Activated T-helper 2 cell treated with anti-CD3 and anti-CD28 coated beads, Interferon-gamma antibody, Interleukin-2, Interleukin-4, amounts not matched to agents 10 μg/mL and 5 μg/mL and 100 μg/mL, durations not matched to agents 14 hours and 24 hours and 36 hours (primary cell): ENCODE results near the gene GRAMD2B. TPM values are rescaled to one million over a fixed set of nuclear protein-coding genes. Genes with fewer than 3 reads are reported as not detected.

ENCODE experiments used
- DNase-seq: peaks from one replicate; pipeline ENCODE4 v3.0.0; 2021; ENCODE audit warnings: low spot score
- H3K27ac Mint-ChIP-seq: one replicate; pipeline ENCODE4 v1.8.0; 2021; ENCODE audit warnings: mixed read lengths
- H3K27me3 Mint-ChIP-seq: one replicate; pipeline ENCODE4 v1.8.0; 2021; ENCODE audit warnings: low read depth, mixed read lengths
- H3K36me3 Mint-ChIP-seq: one replicate; pipeline ENCODE4 v1.8.0; 2021; ENCODE audit warnings: low read depth, mixed read lengths
- H3K4me1 Mint-ChIP-seq: one replicate; pipeline ENCODE4 v1.8.0; 2021; ENCODE audit warnings: low read depth, mixed read lengths
- H3K4me3 Mint-ChIP-seq: one replicate; pipeline ENCODE4 v1.8.0; 2021; ENCODE audit warnings: low read depth, mild to moderate bottlenecking, moderate library complexity, mixed read lengths
- H3K9me3 Mint-ChIP-seq: one replicate; pipeline ENCODE4 v1.8.0; 2021; ENCODE audit warnings: mixed read lengths
- intact Hi-C: fragments of 100-400 bp; cut with micrococcal nuclease; formaldehyde crosslinking; loops from one replicate; pipeline ENCODE4 v1.15.1; 2023
- total RNA-seq: library from RNA; stranded (reverse); gene quantifications from 2 replicates; pipeline ENCODE4 v1.2.3, GENCODE V29; 2022

The GRAMD2B gene
- total RNA-seq, 1 donor from 2014 or later, result 8.8 TPM

- Mint-ChIP-seq H3K27ac (peak overlapping the region; percentile 54), H3K9me3 (no peaks in the 10 kb centered on the region), H3K27me3 (no peaks in the 10 kb centered on the region), H3K4me3 (peak overlapping the region; percentile 36), H3K4me1 (peaks cover 52% of the 10 kb centered on the region), H3K36me3 (peaks cover 26% of the 10 kb centered on the region)
- intact Hi-C loops, result loop anchor here (10.0 kb wide), 4 partner anchors 301 to 1641 kb away; partner anchors contain the start of genes LMNB1 and SLC12A2
- DNase-seq, result no peak
Measured at GRCh38 chr5:126443374-126443851, 20.2 kb downstream of the GRAMD2B start.

GRCh38 chr5:126444137-126444536 is 20.9 kb downstream of the GRAMD2B start:
- Mint-ChIP-seq H3K9me3 (no peaks in the 10 kb centered on the region), H3K27me3 (no peaks in the 10 kb centered on the region), H3K36me3 (peaks cover 20% of the 10 kb centered on the region), H3K4me1 (peaks cover 52% of the 10 kb centered on the region), H3K27ac (peak overlapping the region; percentile 21), H3K4me3 (no peak overlapping the region)
- DNase-seq, result no peak
- intact Hi-C loops, result loop anchor here (10.0 kb wide), 4 partner anchors 301 to 1641 kb away; partner anchors contain the start of genes LMNB1 and SLC12A2

- Mint-ChIP-seq H3K4me1 (peaks cover 66% of the 10 kb centered on the region), H3K27ac (peak overlapping the region; percentile 91), H3K27me3 (no peaks in the 10 kb centered on the region), H3K36me3 (peaks cover 17% of the 10 kb centered on the region), H3K9me3 (no peaks in the 10 kb centered on the region), H3K4me3 (no peak overlapping the region)
- no peak for DNase-seq
- intact Hi-C loops, result loop anchor here (1.0 to 10.0 kb wide), 8 partner anchors 7 to 1639 kb away; partner anchors contain the start of genes GRAMD2B, LMNB1 and SLC12A2
Measured at GRCh38 chr5:126445502-126446174, 22.4 kb downstream of the GRAMD2B start.

- H3K36me3 Mint-ChIP-seq, result peaks cover 20% of the 10 kb centered on the region
- peaks cover 74% of the 10 kb centered on the region for H3K4me1 Mint-ChIP-seq
- peak overlapping the region; percentile 91 for H3K27ac Mint-ChIP-seq
- DNase-seq, result peak; percentile 51
- H3K27me3 Mint-ChIP-seq, result no peaks in the 10 kb centered on the region
- H3K4me3 Mint-ChIP-seq, result peak overlapping the region; percentile 27
- intact Hi-C loops, result loop anchor here (1.0 to 10.0 kb wide), 8 partner anchors 8 to 1638 kb away; partner anchors contain the start of genes GRAMD2B, LMNB1 and SLC12A2
- no peaks in the 10 kb centered on the region for H3K9me3 Mint-ChIP-seq
Measured at GRCh38 chr5:126446498-126447224, 23.5 kb downstream of the GRAMD2B start.

GRCh38 chr5:126448720-126449119 is 25.5 kb downstream of the GRAMD2B start:
- peak overlapping the region; percentile 30 for H3K27ac Mint-ChIP-seq
- H3K36me3 Mint-ChIP-seq, result peaks cover 28% of the 10 kb centered on the region
- no peak for DNase-seq
- intact Hi-C loops, result loop anchor here (1.0 to 10.0 kb wide), 7 partner anchors 24 to 1636 kb away; partner anchors contain the start of genes LMNB1 and SLC12A2
- peaks cover 76% of the 10 kb centered on the region for H3K4me1 Mint-ChIP-seq
- no peaks in the 10 kb centered on the region for H3K27me3 Mint-ChIP-seq
- no peaks in the 10 kb centered on the region for H3K9me3 Mint-ChIP-seq
- peak overlapping the region; percentile 17 for H3K4me3 Mint-ChIP-seq

GRCh38 chr5:126449751-126450271 is 26.6 kb downstream of the GRAMD2B start:
- DNase-seq, result peak; percentile 55
- H3K27ac Mint-ChIP-seq, result peak overlapping the region; percentile 99
- peaks cover 67% of the 10 kb centered on the region for H3K4me1 Mint-ChIP-seq
- H3K36me3 Mint-ChIP-seq, result peaks cover 26% of the 10 kb centered on the region
- no peaks in the 10 kb centered on the region for H3K9me3 Mint-ChIP-seq
- H3K27me3 Mint-ChIP-seq, result no peaks in the 10 kb centered on the region
- peak overlapping the region; percentile 82 for H3K4me3 Mint-ChIP-seq
- intact Hi-C loops, result loop anchor here (1.0 to 10.0 kb wide), 8 partner anchors 26 to 1635 kb away; partner anchors contain the start of genes LMNB1, PHAX and SLC12A2

- no peak for DNase-seq
- peak overlapping the region; percentile 99 for H3K27ac Mint-ChIP-seq
- H3K27me3 Mint-ChIP-seq, result no peaks in the 10 kb centered on the region
- H3K4me1 Mint-ChIP-seq, result peaks cover 65% of the 10 kb centered on the region
- peak overlapping the region; percentile 82 for H3K4me3 Mint-ChIP-seq
- H3K9me3 Mint-ChIP-seq, result no peaks in the 10 kb centered on the region
- peaks cover 23% of the 10 kb centered on the region for H3K36me3 Mint-ChIP-seq
- intact Hi-C loops, result loop anchor here (2.0 kb wide), 1 partner anchor 150 kb away; the partner anchor contains the start of gene PHAX
Measured at GRCh38 chr5:126450346-126450745, 27.1 kb downstream of the GRAMD2B start.

GRCh38 chr5:126450907-126451306 is 27.7 kb downstream of the GRAMD2B start:
- H3K36me3 Mint-ChIP-seq, result peaks cover 23% of the 10 kb centered on the region
- DNase-seq, result no peak
- intact Hi-C loops, result loop anchor here (2.0 kb wide), 1 partner anchor 150 kb away; the partner anchor contains the start of gene PHAX
- H3K4me1 Mint-ChIP-seq, result peaks cover 59% of the 10 kb centered on the region
- H3K9me3 Mint-ChIP-seq, result no peaks in the 10 kb centered on the region
- no peak overlapping the region for H3K4me3 Mint-ChIP-seq
- H3K27ac Mint-ChIP-seq, result no peak overlapping the region
- no peaks in the 10 kb centered on the region for H3K27me3 Mint-ChIP-seq

- DNase-seq, result no peak
- Mint-ChIP-seq H3K36me3 (peaks cover 20% of the 10 kb centered on the region), H3K27ac (no peak overlapping the region), H3K4me1 (peaks cover 54% of the 10 kb centered on the region), H3K9me3 (no peaks in the 10 kb centered on the region), H3K27me3 (no peaks in the 10 kb centered on the region), H3K4me3 (no peak overlapping the region)
- intact Hi-C loops, result no loop called here
Measured at GRCh38 chr5:126452477-126452876, 29.3 kb downstream of the GRAMD2B start.

- Mint-ChIP-seq H3K4me3 (no peak overlapping the region), H3K27me3 (no peaks in the 10 kb centered on the region), H3K4me1 (peaks cover 43% of the 10 kb centered on the region), H3K36me3 (peaks cover 24% of the 10 kb centered on the region), H3K9me3 (no peaks in the 10 kb centered on the region), H3K27ac (no peak overlapping the region)
- DNase-seq, result no peak
- intact Hi-C loops, result no loop called here
Measured at GRCh38 chr5:126454081-126454480, 30.9 kb downstream of the GRAMD2B start.

- intact Hi-C loops, result no loop called here
- no peaks in the 10 kb centered on the region for H3K27me3 Mint-ChIP-seq
- H3K4me1 Mint-ChIP-seq, result peaks cover 40% of the 10 kb centered on the region
- H3K4me3 Mint-ChIP-seq, result no peak overlapping the region
- H3K36me3 Mint-ChIP-seq, result peaks cover 24% of the 10 kb centered on the region
- H3K9me3 Mint-ChIP-seq, result no peaks in the 10 kb centered on the region
- H3K27ac Mint-ChIP-seq, result no peak overlapping the region
- no peak for DNase-seq
Measured at GRCh38 chr5:126454535-126454934, 31.3 kb downstream of the GRAMD2B start.

- intact Hi-C loops, result no loop called here
- DNase-seq, result no peak
- Mint-ChIP-seq H3K4me1 (peaks cover 32% of the 10 kb centered on the region), H3K4me3 (no peak overlapping the region), H3K27ac (no peak overlapping the region), H3K9me3 (no peaks in the 10 kb centered on the region), H3K36me3 (peaks cover 24% of the 10 kb centered on the region), H3K27me3 (no peaks in the 10 kb centered on the region)
Measured at GRCh38 chr5:126455264-126455663, 32.1 kb downstream of the GRAMD2B start.
